WTC11 (cell line): ENCODE data around the gene PPAN.

Source experiments
- ATF6 ChIP-seq: sonication (generic); formaldehyde crosslinking; IDR thresholded peaks from 2 replicates; pipeline ENCODE4 v1.8.1; 2023; ENCODE audit warnings: mild to moderate bottlenecking, missing genetic modification reagents
- ELF4 ChIP-seq: sonication (generic); formaldehyde crosslinking; IDR thresholded peaks from 2 replicates; pipeline ENCODE4 v1.8.1; 2022; ENCODE audit warnings: low read depth, mild to moderate bottlenecking, moderate library complexity, missing genetic modification reagents
- JUN ChIP-seq: sonication (generic); formaldehyde crosslinking; IDR thresholded peaks from 2 replicates; pipeline ENCODE4 v1.8.0; 2023; ENCODE audit warnings: mild to moderate bottlenecking, missing genetic modification reagents
- NFYB ChIP-seq: sonication (generic); formaldehyde crosslinking; conservative IDR thresholded peaks from 2 replicates; pipeline ENCODE4 v1.8.0; 2022; ENCODE audit warnings: low read depth, missing genetic modification reagents

GRCh38 chr19:10096615-10096963 lies 9.6 kb upstream of the PPAN start:
- TF ChIP-seq NFYB (CRISPR knock-in tag) (no peak), ELF4 (CRISPR knock-in tag) (no peak), JUN (no peak), ATF6 (CRISPR knock-in tag) (no peak)
